ENCODE results near the gene CACNA1I.

GRCh38 chr22:39705386-39705785 lies 134.8 kb downstream of the CACNA1I start:
- no peak for TF ChIP-seq POLR2A (IDR thresholded peaks at IDR 0.05; ENCODE audit: low read depth)
- TF ChIP-seq, protein P1, sequence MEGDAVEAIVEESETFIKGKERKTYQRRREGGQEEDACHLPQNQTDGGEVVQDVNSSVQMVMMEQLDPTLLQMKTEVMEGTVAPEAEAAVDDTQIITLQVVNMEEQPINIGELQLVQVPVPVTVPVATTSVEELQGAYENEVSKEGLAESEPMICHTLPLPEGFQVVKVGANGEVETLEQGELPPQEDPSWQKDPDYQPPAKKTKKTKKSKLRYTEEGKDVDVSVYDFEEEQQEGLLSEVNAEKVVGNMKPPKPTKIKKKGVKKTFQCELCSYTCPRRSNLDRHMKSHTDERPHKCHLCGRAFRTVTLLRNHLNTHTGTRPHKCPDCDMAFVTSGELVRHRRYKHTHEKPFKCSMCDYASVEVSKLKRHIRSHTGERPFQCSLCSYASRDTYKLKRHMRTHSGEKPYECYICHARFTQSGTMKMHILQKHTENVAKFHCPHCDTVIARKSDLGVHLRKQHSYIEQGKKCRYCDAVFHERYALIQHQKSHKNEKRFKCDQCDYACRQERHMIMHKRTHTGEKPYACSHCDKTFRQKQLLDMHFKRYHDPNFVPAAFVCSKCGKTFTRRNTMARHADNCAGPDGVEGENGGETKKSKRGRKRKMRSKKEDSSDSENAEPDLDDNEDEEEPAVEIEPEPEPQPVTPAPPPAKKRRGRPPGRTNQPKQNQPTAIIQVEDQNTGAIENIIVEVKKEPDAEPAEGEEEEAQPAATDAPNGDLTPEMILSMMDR (IDR thresholded peaks at IDR 0.05): no peak
- TF ChIP-seq EP300 (IDR thresholded peaks at IDR 0.05): no peak
- no peak for TF ChIP-seq POLR2AphosphoS5 (IDR thresholded peaks at IDR 0.05)

All from esophagus muscularis mucosa (tissue), 4 donors.